ENCODE data around the gene DTX2.
"Not testable (repeated sequence)": the region's sequence is repeated elsewhere in the genome, so short reads cannot be mapped to it uniquely, and the experiment has no call there.

Gene DTX2

GRCh38 chr7:76513817-76514799 lies 52.6 kb downstream of the DTX2 start:
- no peak for DNase-seq

- no peak for DNase-seq
Observed at GRCh38 chr7:76514926-76515771, 53.6 kb downstream of the DTX2 start.

GRCh38 chr7:76515999-76516443 lies 54.5 kb downstream of the DTX2 start:
- no peak for DNase-seq

DNA sequence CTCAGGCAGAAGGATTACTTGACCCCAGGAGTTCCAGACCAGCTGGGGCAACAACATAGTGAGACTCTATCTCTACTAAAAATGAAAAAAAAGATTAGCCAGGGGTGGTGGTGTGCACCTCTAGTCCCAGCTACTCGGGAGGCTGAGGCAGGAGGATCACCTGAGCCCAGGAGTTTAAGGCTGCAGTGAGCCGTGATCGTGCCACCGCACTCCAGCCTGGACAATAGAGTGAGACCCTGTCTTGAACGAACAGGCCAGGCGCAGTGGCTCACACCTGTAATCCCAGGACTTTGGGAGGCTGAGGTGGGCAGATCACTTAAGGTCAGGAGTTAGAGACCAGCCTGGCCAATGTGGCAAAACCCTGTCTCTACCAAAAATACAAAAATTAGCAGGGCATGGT lies 55.4 kb downstream of the DTX2 start:
- DNase-seq: not testable (repeated sequence)

DNA sequence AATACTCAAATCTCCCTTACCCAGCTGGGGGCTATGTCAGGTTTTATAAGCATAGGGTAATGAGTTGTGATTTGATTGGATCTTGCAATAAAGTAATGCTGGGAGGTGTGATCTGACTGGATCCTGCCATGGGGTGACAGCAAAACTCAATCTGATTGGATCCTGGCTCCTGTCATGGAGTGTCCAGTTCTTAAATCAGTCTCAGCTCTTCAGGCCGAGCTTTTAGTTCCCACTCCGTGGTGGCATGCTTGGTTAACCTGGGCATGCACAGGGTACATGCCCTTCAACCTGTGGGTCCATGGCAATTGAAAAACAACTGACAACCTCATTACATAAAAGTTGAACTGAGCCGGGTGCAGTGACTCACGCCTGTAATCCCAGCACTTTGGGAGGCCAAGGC lies 64.7 kb downstream of the DTX2 start:
- not testable (repeated sequence) for DNase-seq

GRCh38 chr7:76531643-76532042 lies 70.1 kb downstream of the DTX2 start:
- not testable (repeated sequence) for DNase-seq

DNA sequence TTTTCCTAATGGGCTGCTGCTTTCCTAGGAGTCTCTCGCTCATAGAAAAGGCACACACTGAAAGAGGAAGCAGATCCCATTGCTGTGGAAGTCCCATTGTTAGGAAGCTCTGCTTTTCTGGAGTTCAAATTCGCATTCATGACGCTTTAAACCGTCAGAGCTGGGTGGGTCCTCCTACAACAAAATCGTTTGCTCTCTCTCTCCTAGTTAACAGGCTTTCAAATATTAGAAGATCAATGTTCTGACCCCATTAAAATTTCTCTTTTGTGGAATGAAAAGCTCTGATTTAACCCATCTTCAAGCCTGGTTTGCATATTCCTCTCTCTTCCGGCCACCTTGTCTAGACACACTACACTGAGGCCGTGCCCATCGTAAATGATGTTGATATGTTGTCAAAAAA lies 81.7 kb downstream of the DTX2 start, which contains the start of gene SPDYE16:
SPDYE16 (minus strand) TSS at position 101 of the 400 bp plus-strand sequence. CDS start 1,838 bp downstream, outside the sequence.
- DNase-seq: not testable (repeated sequence)

DNA sequence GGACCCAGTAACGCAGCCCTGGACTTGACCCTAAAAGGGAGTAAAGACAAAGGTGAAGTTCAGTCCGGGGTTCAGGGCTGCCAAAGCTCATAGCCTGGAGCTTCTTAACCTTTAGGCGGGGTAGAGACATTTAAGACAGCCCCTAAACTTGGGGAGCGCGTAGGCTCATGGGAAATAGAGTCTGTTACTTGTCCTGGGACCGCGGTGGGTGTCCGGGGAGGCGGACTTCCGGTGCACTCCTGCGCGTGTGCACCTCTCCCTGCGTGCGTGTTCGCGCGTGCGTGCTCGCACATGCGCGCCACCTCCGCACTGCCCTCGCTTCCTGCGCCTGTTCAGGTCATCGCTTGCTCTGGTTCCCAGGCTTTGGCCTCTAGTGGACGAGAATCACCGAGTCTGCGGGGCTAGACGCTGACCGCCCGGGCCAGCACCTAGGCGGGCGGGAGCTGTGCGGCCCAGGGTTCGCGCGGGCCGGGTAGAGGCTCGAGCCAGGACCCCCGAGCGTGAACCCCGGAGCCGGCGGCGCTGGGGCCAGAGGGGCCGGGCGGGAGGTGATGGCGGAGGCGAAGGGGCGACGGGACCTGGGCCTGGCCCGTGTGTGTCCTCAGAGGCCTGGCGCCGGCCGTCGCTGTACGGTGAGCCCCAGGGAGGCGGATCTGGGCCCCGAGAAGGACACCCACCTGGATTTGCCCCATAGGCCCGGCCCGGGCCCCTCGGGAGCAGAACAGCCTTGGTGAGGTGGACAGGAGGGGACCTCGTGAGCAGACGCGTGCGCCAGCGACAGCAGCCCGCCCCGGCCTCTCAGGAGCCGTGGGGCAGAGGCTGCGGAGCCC lies 87.7 kb downstream of the DTX2 start:
- DNase-seq: peak; percentile 91

DNA sequence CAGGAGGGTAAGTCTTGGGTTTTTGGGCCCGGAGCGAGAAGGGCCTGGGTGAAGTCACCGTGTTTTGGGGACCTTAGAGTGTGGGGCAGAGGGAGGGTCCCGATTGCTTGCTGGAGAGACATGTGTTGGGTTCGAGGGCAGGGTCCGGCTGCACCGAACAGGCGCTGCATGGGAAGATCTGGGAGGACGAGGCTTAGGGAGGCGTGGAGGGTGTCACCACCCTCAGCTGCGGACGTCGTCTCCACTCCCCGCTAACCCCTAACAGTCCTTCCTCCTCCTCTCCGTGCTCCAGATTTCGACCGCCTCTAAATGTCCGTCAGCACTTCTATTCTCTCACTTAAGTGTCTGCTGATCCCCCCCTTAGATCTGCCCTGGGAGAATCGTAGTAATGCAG lies 88.3 kb downstream of the DTX2 start:
- not testable (repeated sequence) for DNase-seq

- not testable (repeated sequence) for DNase-seq
Observed at GRCh38 chr7:76551992-76552391, 90.5 kb downstream of the DTX2 start.

All from NK-92 treated with Interleukin-12 subunit alpha and Interleukin-12 subunit beta, amount 100 ng/mL, for 24 hours (cell line).